Measurements from ENCODE around the gene PRR5L. TPM values are rescaled to one million over a fixed set of nuclear protein-coding genes. Genes with fewer than 3 reads are reported as not detected.

Gene PRR5L
- total RNA-seq, 1 donor from 2014 or later: 14.7 TPM

DNA sequence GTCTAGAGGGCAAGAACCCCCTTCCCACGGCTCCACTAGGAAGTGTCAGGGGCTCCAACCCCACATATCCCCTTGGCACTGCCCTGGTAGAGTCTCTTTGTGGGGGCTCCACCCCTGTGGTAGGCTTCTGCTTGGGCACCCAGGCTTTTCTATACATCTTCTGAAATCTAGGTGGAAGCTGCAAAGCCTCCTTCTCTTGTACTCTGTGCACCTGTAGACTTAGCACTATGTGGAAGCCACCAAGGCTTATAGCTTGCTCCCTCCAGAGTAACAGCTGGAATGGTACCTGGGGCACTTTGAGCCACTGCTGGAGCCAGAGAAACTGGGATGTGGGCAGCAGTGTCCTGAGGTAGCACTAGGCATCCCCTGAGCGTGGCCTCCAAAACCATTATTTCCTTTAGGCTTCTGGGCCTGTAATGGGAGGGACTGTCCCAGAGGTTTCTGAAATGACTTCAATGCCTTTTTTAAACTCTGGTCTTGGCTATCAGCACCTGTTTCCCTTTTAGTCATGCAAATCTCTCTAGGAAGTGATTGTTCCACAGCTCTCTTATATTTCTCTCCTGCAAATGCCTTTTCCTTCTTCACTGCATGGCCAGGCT, 145.6 kb downstream of the PRR5L start:
- Mint-ChIP-seq H3K4me3 (no peak overlapping the region), H3K36me3 (peaks cover 33% of the 10 kb centered on the region), H3K9me3 (peaks cover 3% of the 10 kb centered on the region), H3K4me1 (no peaks in the 10 kb centered on the region), H3K27me3 (ENCODE audit: insufficient read depth, low read depth) (peaks cover 3% of the 10 kb centered on the region), H3K27ac (no peak overlapping the region)
- H3K36me3 ChIP-seq: no peaks in the 10 kb centered on the region
- H3K9ac ChIP-seq: no peak overlapping the region
- no peak for DNase-seq (ENCODE audit: low spot score)
- no peak overlapping the region for H3K4me3 ChIP-seq
- H3F3A ChIP-seq (ENCODE audit: low read depth): no peaks in the 10 kb centered on the region
- no peak overlapping the region for H3K4me2 ChIP-seq
- peaks cover under 1% of the 10 kb centered on the region for H3K4me1 ChIP-seq
- H3K27ac ChIP-seq: no peak overlapping the region
- TF ChIP-seq EZH2phosphoT487 (IDR thresholded peaks at IDR 0.05) (no peak), EZH2 (IDR thresholded peaks at IDR 0.05) (no peak)
- TF ChIP-seq, protein P1, sequence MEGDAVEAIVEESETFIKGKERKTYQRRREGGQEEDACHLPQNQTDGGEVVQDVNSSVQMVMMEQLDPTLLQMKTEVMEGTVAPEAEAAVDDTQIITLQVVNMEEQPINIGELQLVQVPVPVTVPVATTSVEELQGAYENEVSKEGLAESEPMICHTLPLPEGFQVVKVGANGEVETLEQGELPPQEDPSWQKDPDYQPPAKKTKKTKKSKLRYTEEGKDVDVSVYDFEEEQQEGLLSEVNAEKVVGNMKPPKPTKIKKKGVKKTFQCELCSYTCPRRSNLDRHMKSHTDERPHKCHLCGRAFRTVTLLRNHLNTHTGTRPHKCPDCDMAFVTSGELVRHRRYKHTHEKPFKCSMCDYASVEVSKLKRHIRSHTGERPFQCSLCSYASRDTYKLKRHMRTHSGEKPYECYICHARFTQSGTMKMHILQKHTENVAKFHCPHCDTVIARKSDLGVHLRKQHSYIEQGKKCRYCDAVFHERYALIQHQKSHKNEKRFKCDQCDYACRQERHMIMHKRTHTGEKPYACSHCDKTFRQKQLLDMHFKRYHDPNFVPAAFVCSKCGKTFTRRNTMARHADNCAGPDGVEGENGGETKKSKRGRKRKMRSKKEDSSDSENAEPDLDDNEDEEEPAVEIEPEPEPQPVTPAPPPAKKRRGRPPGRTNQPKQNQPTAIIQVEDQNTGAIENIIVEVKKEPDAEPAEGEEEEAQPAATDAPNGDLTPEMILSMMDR (IDR thresholded peaks at IDR 0.05): no peak
- no peaks in the 10 kb centered on the region for H3K27me3 ChIP-seq
- H3K79me2 ChIP-seq (ENCODE audit: low read depth): no peaks in the 10 kb centered on the region
- H3K9me3 ChIP-seq (ENCODE audit: low read depth): no peaks in the 10 kb centered on the region
- no peaks in the 10 kb centered on the region for H4K20me1 ChIP-seq (ENCODE audit: low read depth)
- no peak overlapping the region for H2AFZ ChIP-seq (replicated peaks)

DNA sequence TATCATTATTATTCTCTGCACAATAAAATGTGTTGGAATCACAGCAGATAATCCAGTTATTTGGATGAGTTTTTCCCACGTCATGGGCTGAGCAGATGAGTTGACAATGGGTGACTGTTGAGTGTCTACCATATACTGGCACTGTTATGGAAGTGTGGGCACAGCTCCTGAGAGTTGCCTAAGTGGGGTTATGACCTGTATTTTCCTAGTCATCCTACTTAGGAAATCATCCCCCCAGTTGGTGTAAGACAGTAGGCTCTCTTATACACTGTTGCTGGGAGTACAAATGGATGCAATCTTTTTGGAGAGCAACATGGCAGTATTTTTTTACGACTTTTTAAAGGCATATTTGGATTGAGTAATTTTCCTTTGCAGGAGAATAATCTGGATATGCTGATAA, 147.6 kb downstream of the PRR5L start:
- H3K79me2 ChIP-seq (ENCODE audit: low read depth): no peaks in the 10 kb centered on the region
- peaks cover 31% of the 10 kb centered on the region for H3K36me3 Mint-ChIP-seq
- H3K4me1 ChIP-seq: peaks cover 10% of the 10 kb centered on the region
- TF ChIP-seq EZH2 (IDR thresholded peaks at IDR 0.05) (no peak), EZH2phosphoT487 (IDR thresholded peaks at IDR 0.05) (no peak)
- TF ChIP-seq, protein P1 (IDR thresholded peaks at IDR 0.05): no peak
- H2AFZ ChIP-seq (replicated peaks): no peak overlapping the region
- no peak overlapping the region for H3K4me3 Mint-ChIP-seq
- H3K9me3 ChIP-seq (ENCODE audit: low read depth): no peaks in the 10 kb centered on the region
- no peak overlapping the region for H3K27ac ChIP-seq
- DNase-seq (ENCODE audit: low spot score): no peak
- no peak overlapping the region for H3K4me3 ChIP-seq
- H3K27me3 ChIP-seq: no peaks in the 10 kb centered on the region
- H3K9ac ChIP-seq: no peak overlapping the region
- no peak overlapping the region for H3K27ac Mint-ChIP-seq
- H3K27me3 Mint-ChIP-seq (ENCODE audit: insufficient read depth, low read depth): peaks cover 7% of the 10 kb centered on the region
- no peaks in the 10 kb centered on the region for H4K20me1 ChIP-seq (ENCODE audit: low read depth)
- peaks cover 12% of the 10 kb centered on the region for H3K4me1 Mint-ChIP-seq
- no peaks in the 10 kb centered on the region for H3F3A ChIP-seq (ENCODE audit: low read depth)
- no peaks in the 10 kb centered on the region for H3K36me3 ChIP-seq
- H3K9me3 Mint-ChIP-seq: peaks cover 3% of the 10 kb centered on the region
- no peak overlapping the region for H3K4me2 ChIP-seq

DNA sequence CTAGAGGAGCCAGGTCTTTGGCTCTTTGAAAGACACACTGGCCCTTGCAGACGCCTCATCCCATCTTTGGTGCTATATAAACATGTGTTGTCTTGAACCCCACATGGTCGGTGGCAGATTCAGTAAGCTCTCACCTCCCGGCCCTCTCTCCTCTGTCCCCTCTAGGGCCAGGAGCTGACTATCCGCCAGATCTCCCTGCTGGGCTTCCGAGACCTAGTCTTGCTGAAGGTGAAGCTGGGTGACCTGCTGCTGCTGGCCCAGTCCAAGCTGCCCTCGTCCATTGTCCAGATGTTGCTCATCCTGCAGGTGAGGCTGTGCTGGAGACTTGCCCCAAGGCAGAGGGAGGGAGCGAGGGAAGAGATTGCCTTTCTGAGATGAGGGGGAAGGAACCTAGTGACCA, 150.0 kb downstream of the PRR5L start:
- Mint-ChIP-seq H3K9me3 (peaks cover 3% of the 10 kb centered on the region), H3K4me1 (peaks cover 17% of the 10 kb centered on the region), H3K36me3 (peaks cover 34% of the 10 kb centered on the region), H3K4me3 (no peak overlapping the region), H3K27ac (no peak overlapping the region), H3K27me3 (ENCODE audit: insufficient read depth, low read depth) (peaks cover 10% of the 10 kb centered on the region)
- Histone ChIP-seq H3K36me3 (no peaks in the 10 kb centered on the region), H4K20me1 (ENCODE audit: low read depth) (no peaks in the 10 kb centered on the region), H3K4me3 (no peak overlapping the region), H3K27ac (no peak overlapping the region), H2AFZ (replicated peaks) (no peak overlapping the region), H3K9ac (no peak overlapping the region), H3K4me1 (peaks cover 19% of the 10 kb centered on the region), H3K4me2 (no peak overlapping the region), H3K79me2 (ENCODE audit: low read depth) (no peaks in the 10 kb centered on the region), H3F3A (ENCODE audit: low read depth) (no peaks in the 10 kb centered on the region), H3K27me3 (no peaks in the 10 kb centered on the region), H3K9me3 (ENCODE audit: low read depth) (no peaks in the 10 kb centered on the region)
- no peak for DNase-seq (ENCODE audit: low spot score)
- TF ChIP-seq EZH2 (IDR thresholded peaks at IDR 0.05) (no peak), EZH2phosphoT487 (IDR thresholded peaks at IDR 0.05) (no peak)
- TF ChIP-seq, protein P1 (IDR thresholded peaks at IDR 0.05): no peak

All from neural progenitor cell (in vitro differentiated cells).